Measurements from ENCODE around the gene BRSK2. TPM values are rescaled to one million over a fixed set of nuclear protein-coding genes. Genes with fewer than 3 reads are reported as not detected.
A peak's percentile ranks its signal among the peaks of the same experiment; 100 is the strongest.

The BRSK2 gene
- total RNA-seq, 1 donor from 2014 or later = not detected

GRCh38 chr11:1399386-1400316 is 9.9 kb downstream of the BRSK2 start:
- Histone ChIP-seq H3K27me3 (ENCODE audit: control insufficient read depth, insufficient read depth, low read length) (no peaks in the 10 kb centered on the region), H3K4me3 (ENCODE audit: low read depth, low read length) (no peak overlapping the region), H3K36me3 (ENCODE audit: control insufficient read depth, insufficient read depth, low read length) (no peaks in the 10 kb centered on the region)
- no peak for TF ChIP-seq CTCF (IDR thresholded peaks at IDR 0.05; ENCODE audit: insufficient read depth, low read length, severe bottlenecking)
- DNase-seq (ENCODE audit: low read depth) (no peak), FAIRE-seq (no peak)

- TF ChIP-seq CTCF (IDR thresholded peaks at IDR 0.05; ENCODE audit: insufficient read depth, low read length, severe bottlenecking) = no peak
- Histone ChIP-seq H3K27me3 (ENCODE audit: control insufficient read depth, insufficient read depth, low read length) (no peaks in the 10 kb centered on the region), H3K36me3 (ENCODE audit: control insufficient read depth, insufficient read depth, low read length) (no peaks in the 10 kb centered on the region), H3K4me3 (ENCODE audit: low read depth, low read length) (no peak overlapping the region)
- FAIRE-seq (no peak), DNase-seq (ENCODE audit: low read depth) (no peak)
Observed at GRCh38 chr11:1400317-1401170, 10.8 kb downstream of the BRSK2 start.

GRCh38 chr11:1401171-1401445 is 11.4 kb downstream of the BRSK2 start:
- no peak overlapping the region for H3K4me3 ChIP-seq (ENCODE audit: low read depth, low read length)
- H3K27me3 ChIP-seq (ENCODE audit: control insufficient read depth, insufficient read depth, low read length) = no peaks in the 10 kb centered on the region
- TF ChIP-seq CTCF (IDR thresholded peaks at IDR 0.05; ENCODE audit: insufficient read depth, low read length, severe bottlenecking) = no peak
- FAIRE-seq (no peak), DNase-seq (ENCODE audit: low read depth) (no peak)
- H3K36me3 ChIP-seq (ENCODE audit: control insufficient read depth, insufficient read depth, low read length) = no peaks in the 10 kb centered on the region

GRCh38 chr11:1401656-1402221 is 12.0 kb downstream of the BRSK2 start:
- FAIRE-seq = peak; percentile 66
- no peak for TF ChIP-seq CTCF (IDR thresholded peaks at IDR 0.05; ENCODE audit: insufficient read depth, low read length, severe bottlenecking)
- H3K4me3 ChIP-seq (ENCODE audit: low read depth, low read length) = no peak overlapping the region
- H3K27me3 ChIP-seq (ENCODE audit: control insufficient read depth, insufficient read depth, low read length) = no peaks in the 10 kb centered on the region
- H3K36me3 ChIP-seq (ENCODE audit: control insufficient read depth, insufficient read depth, low read length) = no peaks in the 10 kb centered on the region
- peak; percentile 16 for DNase-seq (ENCODE audit: low read depth)

- FAIRE-seq (no peak), DNase-seq (ENCODE audit: low read depth) (no peak)
- H3K27me3 ChIP-seq (ENCODE audit: control insufficient read depth, insufficient read depth, low read length) = no peaks in the 10 kb centered on the region
- no peak overlapping the region for H3K4me3 ChIP-seq (ENCODE audit: low read depth, low read length)
- TF ChIP-seq CTCF (IDR thresholded peaks at IDR 0.05; ENCODE audit: insufficient read depth, low read length, severe bottlenecking) = no peak
- no peaks in the 10 kb centered on the region for H3K36me3 ChIP-seq (ENCODE audit: control insufficient read depth, insufficient read depth, low read length)
Observed at GRCh38 chr11:1402355-1403077, 12.8 kb downstream of the BRSK2 start.
